Measurements from ENCODE around the gene TIMM8A.

- TF ChIP-seq CTCF (IDR thresholded peaks at IDR 0.05; ENCODE audit: poor library complexity) (no peak), EZH2 (IDR thresholded peaks at IDR 0.05; ENCODE audit: borderline replicate concordance) (no peak), EZH2phosphoT487 (IDR thresholded peaks at IDR 0.05; ENCODE audit: low read depth, severe bottlenecking, unreplicated experiment) (no peak)
Measured at GRCh38 chrX:101386542-101386885, 38.0 kb upstream of the TIMM8A start.

Data from hepatocyte (in vitro differentiated cells).